Measurements from ENCODE around the gene TFAM.

The TFAM gene

GRCh38 chr10:58371473-58371872 lies 13.7 kb upstream of the TFAM start:
- no peak overlapping the region for H3K4me3 ChIP-seq (ENCODE audit: control insufficient read depth, low read depth, low read length)
- no peak for DNase-seq (ENCODE audit: low read depth)
- TF ChIP-seq CTCF (IDR thresholded peaks at IDR 0.05; ENCODE audit: control insufficient read depth, insufficient read depth, low read depth, low read length, missing control alignments): no peak

GRCh38 chr10:58372607-58373441 lies 12.4 kb upstream of the TFAM start:
- no peak for TF ChIP-seq CTCF (IDR thresholded peaks at IDR 0.05; ENCODE audit: control insufficient read depth, insufficient read depth, low read depth, low read length, missing control alignments)
- no peak for DNase-seq (ENCODE audit: low read depth)
- H3K4me3 ChIP-seq (ENCODE audit: control insufficient read depth, low read depth, low read length): no peak overlapping the region

- no peak overlapping the region for H3K4me3 ChIP-seq (ENCODE audit: control insufficient read depth, low read depth, low read length)
- no peak for DNase-seq (ENCODE audit: low read depth)
- TF ChIP-seq CTCF (IDR thresholded peaks at IDR 0.05; ENCODE audit: control insufficient read depth, insufficient read depth, low read depth, low read length, missing control alignments): no peak
These were observed 11.8 kb upstream of the TFAM start for GRCh38 chr10:58373442-58373827.

GRCh38 chr10:58382489-58382995 lies 2.7 kb upstream of the TFAM start:
- DNase-seq (ENCODE audit: low read depth): no peak
- TF ChIP-seq CTCF (IDR thresholded peaks at IDR 0.05; ENCODE audit: control insufficient read depth, insufficient read depth, low read depth, low read length, missing control alignments): no peak
- H3K4me3 ChIP-seq (ENCODE audit: control insufficient read depth, low read depth, low read length): no peak overlapping the region

- H3K4me3 ChIP-seq (ENCODE audit: control insufficient read depth, low read depth, low read length): no peak overlapping the region; the same call in 1 of the 2 replicates
- DNase-seq (ENCODE audit: low read depth): no peak
- no peak for TF ChIP-seq CTCF (IDR thresholded peaks at IDR 0.05; ENCODE audit: control insufficient read depth, insufficient read depth, low read depth, low read length, missing control alignments)
These were observed 1.1 kb upstream of the TFAM start for GRCh38 chr10:58384095-58384494.

- no peak for DNase-seq (ENCODE audit: low read depth)
- peak overlapping the region; percentile 60 for H3K4me3 ChIP-seq (ENCODE audit: control insufficient read depth, low read depth, low read length)
- no peak for TF ChIP-seq CTCF (IDR thresholded peaks at IDR 0.05; ENCODE audit: control insufficient read depth, insufficient read depth, low read depth, low read length, missing control alignments)
These were observed 639 bp upstream of the TFAM start for GRCh38 chr10:58384544-58384998.

Measured in AG09309 (cell line).